GM12878 (cell line): Measurements from ENCODE around the gene SLC37A1. TPM values are rescaled to one million over a fixed set of nuclear protein-coding genes. Genes with fewer than 3 reads are reported as not detected.

Experiments
- ESRRA ChIP-seq: IDR thresholded peaks from 2 replicates; pipeline ENCODE4 v1.6.1; 2012; ENCODE audit warnings: mild to moderate bottlenecking, low read length, improper control_type of control experiment
- HDAC2 ChIP-seq: fragments of 200-600 bp; sonication (generic); IDR thresholded peaks from 2 replicates; pipeline ENCODE4 v1.6.1; 2017
- ZNF217 ChIP-seq: fragments of 450-650 bp; IDR thresholded peaks from 2 replicates; pipeline ENCODE4 v1.6.1; 2017; ENCODE audit warnings: antibody characterized with exemption, mild to moderate bottlenecking
- polyA plus RNA-seq, 11 experiments: library from polyadenylated mRNA; depleted of rRNA in 4 of 11; unstranded in 6 of 11; stranded (reverse) in 5 of 11; fragments of >200 nt; fragmentation: Nextera tagmentation in 4 of 11; fragmentation: Illumina TruSeq in 1 of 11; extraction: Ambion mirVana in 4 of 11; extraction: Trizol in 1 of 11; gene quantifications; 1 replicate in 1 of 11; 2 replicates in 10 of 11; pipeline versions ENCODE4 v1.2.1 to v1.2.3, GENCODE V29; 2011 to 2016; ENCODE audit warnings: inconsistent platforms in 2 of 11, missing spikeins in 2 of 11, low read depth in 1 of 11
- total RNA-seq, 4 experiments: library from RNA; depleted of rRNA in 3 of 4; stranded (reverse); fragments of >200 nt in 3 of 4; fragmentation: Illumina TruSeq in 1 of 4; extraction: Trizol in 1 of 4; gene quantifications; 2 replicates each; pipeline versions ENCODE4 v1.2.1 to v1.2.3, GENCODE V29; 2013 to 2021
- TF ChIP-seq, protein P1 (sequence below): fragments of 450-650 bp; formaldehyde crosslinking; IDR thresholded peaks from 2 replicates; pipeline ENCODE4 v1.4.0; 2020; ENCODE audit warnings: mild to moderate bottlenecking, moderate library complexity
- TF ChIP-seq, protein P2 (sequence below): fragments of 450-650 bp; formaldehyde crosslinking; IDR thresholded peaks from 2 replicates; pipeline ENCODE4 v1.4.0; 2022; ENCODE audit warnings: mild to moderate bottlenecking, moderate library complexity

SLC37A1 gene
- total and polyA plus RNA-seq, 10 of the 15 experiments (the other 5 are each of a cell fraction or from before 2014, with no cell fraction given): 1.1 to 35.5 (median 24.4) TPM

DNA sequence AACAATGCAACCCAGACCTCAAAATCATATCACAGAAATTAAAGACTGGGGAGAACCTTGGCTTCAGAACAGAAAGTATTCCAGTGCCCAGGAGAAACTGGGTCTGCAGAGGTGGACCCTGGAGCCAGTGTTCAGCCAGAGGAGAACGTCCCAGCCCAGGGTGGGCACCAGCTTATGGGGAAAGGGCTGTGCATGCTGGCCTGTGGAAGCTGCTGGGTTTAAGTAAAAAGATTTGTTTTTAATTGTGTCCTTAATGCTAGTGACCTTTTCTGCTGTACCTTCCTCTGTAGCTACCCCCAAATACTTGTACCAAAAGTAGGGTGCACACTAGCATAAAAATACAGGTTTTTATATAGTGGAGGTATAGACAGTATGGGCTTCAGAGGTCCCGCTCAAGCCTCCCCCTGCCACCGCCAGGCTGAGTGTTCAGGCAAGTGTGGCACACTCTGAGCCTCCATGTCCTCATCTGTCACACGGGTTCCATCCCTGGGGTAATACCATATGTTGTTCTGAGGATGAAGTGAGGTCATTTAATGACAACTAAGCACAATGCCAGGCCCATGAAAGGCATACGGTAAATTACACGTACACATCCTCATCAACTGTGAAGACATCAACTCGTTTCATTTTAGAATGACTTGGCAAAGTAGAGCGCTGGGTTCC, 47.0 kb downstream of the SLC37A1 start (continued):
- TF ChIP-seq, protein P1, sequence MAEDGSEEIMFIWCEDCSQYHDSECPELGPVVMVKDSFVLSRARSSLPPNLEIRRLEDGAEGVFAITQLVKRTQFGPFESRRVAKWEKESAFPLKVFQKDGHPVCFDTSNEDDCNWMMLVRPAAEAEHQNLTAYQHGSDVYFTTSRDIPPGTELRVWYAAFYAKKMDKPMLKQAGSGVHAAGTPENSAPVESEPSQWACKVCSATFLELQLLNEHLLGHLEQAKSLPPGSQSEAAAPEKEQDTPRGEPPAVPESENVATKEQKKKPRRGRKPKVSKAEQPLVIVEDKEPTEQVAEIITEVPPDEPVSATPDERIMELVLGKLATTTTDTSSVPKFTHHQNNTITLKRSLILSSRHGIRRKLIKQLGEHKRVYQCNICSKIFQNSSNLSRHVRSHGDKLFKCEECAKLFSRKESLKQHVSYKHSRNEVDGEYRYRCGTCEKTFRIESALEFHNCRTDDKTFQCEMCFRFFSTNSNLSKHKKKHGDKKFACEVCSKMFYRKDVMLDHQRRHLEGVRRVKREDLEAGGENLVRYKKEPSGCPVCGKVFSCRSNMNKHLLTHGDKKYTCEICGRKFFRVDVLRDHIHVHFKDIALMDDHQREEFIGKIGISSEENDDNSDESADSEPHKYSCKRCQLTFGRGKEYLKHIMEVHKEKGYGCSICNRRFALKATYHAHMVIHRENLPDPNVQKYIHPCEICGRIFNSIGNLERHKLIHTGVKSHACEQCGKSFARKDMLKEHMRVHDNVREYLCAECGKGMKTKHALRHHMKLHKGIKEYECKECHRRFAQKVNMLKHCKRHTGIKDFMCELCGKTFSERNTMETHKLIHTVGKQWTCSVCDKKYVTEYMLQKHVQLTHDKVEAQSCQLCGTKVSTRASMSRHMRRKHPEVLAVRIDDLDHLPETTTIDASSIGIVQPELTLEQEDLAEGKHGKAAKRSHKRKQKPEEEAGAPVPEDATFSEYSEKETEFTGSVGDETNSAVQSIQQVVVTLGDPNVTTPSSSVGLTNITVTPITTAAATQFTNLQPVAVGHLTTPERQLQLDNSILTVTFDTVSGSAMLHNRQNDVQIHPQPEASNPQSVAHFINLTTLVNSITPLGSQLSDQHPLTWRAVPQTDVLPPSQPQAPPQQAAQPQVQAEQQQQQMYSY (CRISPR knock-in tag): no peak
- TF ChIP-seq, protein P2, sequence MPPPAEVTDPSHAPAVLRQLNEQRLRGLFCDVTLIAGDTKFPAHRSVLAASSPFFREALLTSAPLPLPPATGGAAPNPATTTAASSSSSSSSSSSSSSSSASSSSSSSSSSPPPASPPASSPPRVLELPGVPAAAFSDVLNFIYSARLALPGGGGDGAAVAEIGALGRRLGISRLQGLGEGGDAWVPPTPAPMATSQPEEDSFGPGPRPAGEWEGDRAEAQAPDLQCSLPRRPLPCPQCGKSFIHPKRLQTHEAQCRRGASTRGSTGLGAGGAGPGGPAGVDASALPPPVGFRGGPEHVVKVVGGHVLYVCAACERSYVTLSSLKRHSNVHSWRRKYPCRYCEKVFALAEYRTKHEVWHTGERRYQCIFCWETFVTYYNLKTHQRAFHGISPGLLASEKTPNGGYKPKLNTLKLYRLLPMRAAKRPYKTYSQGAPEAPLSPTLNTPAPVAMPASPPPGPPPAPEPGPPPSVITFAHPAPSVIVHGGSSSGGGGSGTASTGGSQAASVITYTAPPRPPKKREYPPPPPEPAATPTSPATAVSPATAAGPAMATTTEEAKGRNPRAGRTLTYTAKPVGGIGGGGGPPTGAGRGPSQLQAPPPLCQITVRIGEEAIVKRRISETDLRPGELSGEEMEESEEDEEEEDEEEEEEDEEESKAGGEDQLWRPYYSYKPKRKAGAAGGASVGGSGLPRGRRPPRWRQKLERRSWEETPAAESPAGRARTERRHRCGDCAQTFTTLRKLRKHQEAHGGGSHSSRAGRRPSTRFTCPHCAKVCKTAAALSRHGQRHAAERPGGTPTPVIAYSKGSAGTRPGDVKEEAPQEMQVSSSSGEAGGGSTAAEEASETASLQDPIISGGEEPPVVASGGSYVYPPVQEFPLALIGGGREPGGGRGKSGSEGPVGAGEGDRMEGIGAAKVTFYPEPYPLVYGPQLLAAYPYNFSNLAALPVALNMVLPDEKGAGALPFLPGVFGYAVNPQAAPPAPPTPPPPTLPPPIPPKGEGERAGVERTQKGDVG (CRISPR knock-in tag): no peak
- TF ChIP-seq ESRRA (no peak), ZNF217 (no peak), HDAC2 (no peak)
- TF ChIP-seq, all 136 proteins: peak for 0
